Muscle layer of duodenum (tissue), 2 donors: ENCODE data around the gene DNAJC10.
"Not testable (repeated sequence)": the region's sequence is repeated elsewhere in the genome, so short reads cannot be mapped to it uniquely, and the experiment has no call there.

Experiments used
- H3K27ac ChIP-seq: one replicate; pipeline ENCODE4 v1.7.0; 2013; ENCODE audit warnings: mild to moderate bottlenecking, low read length
- H3K27me3 ChIP-seq: one replicate; pipeline ENCODE4 v1.7.0; 2013; ENCODE audit warnings: low read depth, mild to moderate bottlenecking, control low read depth, low read length
- H3K36me3 ChIP-seq, 2 donors: one replicate each; pipeline ENCODE4 v1.7.0; 2013; ENCODE audit warnings: low read length in 2 of 2, control low read depth in 1 of 2, mild to moderate bottlenecking in 1 of 2; ENCODE audit not compliant: insufficient read depth in 2 of 2, control insufficient read depth in 1 of 2
- H3K4me1 ChIP-seq, 2 donors: one replicate each; pipeline ENCODE4 v1.7.0; 2013; ENCODE audit warnings: low read length in 2 of 2, mild to moderate bottlenecking in 2 of 2, control low read depth in 1 of 2, moderate library complexity in 1 of 2; ENCODE audit not compliant: insufficient read depth in 2 of 2, control insufficient read depth in 1 of 2
- H3K4me3 ChIP-seq, 2 donors: one replicate each; pipeline ENCODE4 v1.7.0; 2013; ENCODE audit warnings: low read length in 2 of 2, low read depth in 1 of 2, mild to moderate bottlenecking in 1 of 2
- H3K9me3 ChIP-seq, 2 donors: one replicate each; pipeline ENCODE4 v1.7.0; 2013; ENCODE audit warnings: low read length in 2 of 2, control low read depth in 1 of 2, mild to moderate bottlenecking in 1 of 2; ENCODE audit not compliant: control insufficient read depth in 1 of 2
- donor health status: healthy.

Gene DNAJC10

GRCh38 chr2:182754231-182754630 is 38.2 kb downstream of the DNAJC10 start:
- no peaks in the 10 kb centered on the region for H3K9me3 ChIP-seq
- no peaks in the 10 kb centered on the region for H3K27me3 ChIP-seq
- no peaks in the 10 kb centered on the region for H3K4me1 ChIP-seq
- H3K4me3 ChIP-seq = no peak overlapping the region
- H3K36me3 ChIP-seq = peaks cover 35 to 41% of the 10 kb centered on the region in 2 donors
- H3K27ac ChIP-seq = no peak overlapping the region

- H3K9me3 ChIP-seq = no peaks in the 10 kb centered on the region
- peaks cover 22 to 34% of the 10 kb centered on the region in 2 donors for H3K36me3 ChIP-seq
- H3K27me3 ChIP-seq = no peaks in the 10 kb centered on the region
- H3K4me1 ChIP-seq = no peaks in the 10 kb centered on the region
- no peak overlapping the region for H3K4me3 ChIP-seq
- H3K27ac ChIP-seq = no peak overlapping the region
Measured at GRCh38 chr2:182758379-182758778, 42.3 kb downstream of the DNAJC10 start.

GRCh38 chr2:182761903-182762302 is 45.8 kb downstream of the DNAJC10 start:
- no peaks in the 10 kb centered on the region for H3K9me3 ChIP-seq
- H3K4me3 ChIP-seq = peak overlapping the region in 1 of 2 donors; percentile 21
- H3K36me3 ChIP-seq = peaks cover 28 to 38% of the 10 kb centered on the region in 2 donors
- no peaks in the 10 kb centered on the region for H3K27me3 ChIP-seq
- peak overlapping the region; percentile 74 for H3K27ac ChIP-seq
- no peaks in the 10 kb centered on the region for H3K4me1 ChIP-seq

- Histone ChIP-seq H3K36me3 (peaks cover 18 to 31% of the 10 kb centered on the region in 2 donors), H3K27me3 (no peaks in the 10 kb centered on the region), H3K4me3 (no peak overlapping the region), H3K9me3 (no peaks in the 10 kb centered on the region), H3K4me1 (no peaks in the 10 kb centered on the region), H3K27ac (no peak overlapping the region)
Measured at GRCh38 chr2:182763311-182763912, 47.4 kb downstream of the DNAJC10 start.

GRCh38 chr2:182766626-182767025 is 50.6 kb downstream of the DNAJC10 start:
- H3K36me3 ChIP-seq = peaks cover 4 to 16% of the 10 kb centered on the region in 2 donors
- H3K27ac ChIP-seq = no peak overlapping the region
- H3K4me1 ChIP-seq = no peaks in the 10 kb centered on the region
- H3K27me3 ChIP-seq = no peaks in the 10 kb centered on the region
- H3K9me3 ChIP-seq = no peaks in the 10 kb centered on the region
- H3K4me3 ChIP-seq = no peak overlapping the region

- no peak overlapping the region for H3K4me3 ChIP-seq
- H3K27me3 ChIP-seq = no peaks in the 10 kb centered on the region
- H3K36me3 ChIP-seq = peaks cover 4 to 16% of the 10 kb centered on the region in 2 donors
- H3K4me1 ChIP-seq = no peaks in the 10 kb centered on the region
- H3K27ac ChIP-seq = no peak overlapping the region
- no peaks in the 10 kb centered on the region for H3K9me3 ChIP-seq
Measured at GRCh38 chr2:182767578-182767977, 51.5 kb downstream of the DNAJC10 start.

- H3K36me3 ChIP-seq = peaks cover 4 to 16% of the 10 kb centered on the region in 2 donors
- H3K4me3 ChIP-seq, H3K27ac ChIP-seq, H3K9me3 ChIP-seq, H3K27me3 ChIP-seq, H3K4me1 ChIP-seq: not testable (repeated sequence)
Measured at GRCh38 chr2:182768950-182769349, 52.9 kb downstream of the DNAJC10 start.

GRCh38 chr2:182779323-182779722 is 63.3 kb downstream of the DNAJC10 start:
- H3K4me1 ChIP-seq = no peaks in the 10 kb centered on the region
- no peaks in the 10 kb centered on the region for H3K9me3 ChIP-seq
- H3K36me3 ChIP-seq = peaks cover 17 to 18% of the 10 kb centered on the region in 2 donors
- H3K4me3 ChIP-seq = no peak overlapping the region
- H3K27me3 ChIP-seq = no peaks in the 10 kb centered on the region
- H3K27ac ChIP-seq = no peak overlapping the region

- H3K27me3 ChIP-seq, H3K27ac ChIP-seq, H3K4me1 ChIP-seq, H3K4me3 ChIP-seq, H3K9me3 ChIP-seq: not testable (repeated sequence)
- peaks cover 17 to 18% of the 10 kb centered on the region in 2 donors for H3K36me3 ChIP-seq
Measured at GRCh38 chr2:182781099-182781498, 65.0 kb downstream of the DNAJC10 start.

- not testable (repeated sequence) for H3K4me1 ChIP-seq, H3K27me3 ChIP-seq, H3K9me3 ChIP-seq, H3K4me3 ChIP-seq, H3K27ac ChIP-seq
- H3K36me3 ChIP-seq = peaks cover 8 to 12% of the 10 kb centered on the region in 2 donors
Measured at GRCh38 chr2:182782686-182783085, 66.6 kb downstream of the DNAJC10 start.

- peaks cover 2 to 8% of the 10 kb centered on the region in 2 donors for H3K36me3 ChIP-seq
- peaks cover 0 to 3% of the 10 kb centered on the region in 2 donors for H3K4me1 ChIP-seq
- H3K4me3 ChIP-seq = no peak overlapping the region
- H3K27me3 ChIP-seq = no peaks in the 10 kb centered on the region
- no peaks in the 10 kb centered on the region for H3K9me3 ChIP-seq
- no peak overlapping the region for H3K27ac ChIP-seq
Measured at GRCh38 chr2:182784058-182784706, 68.1 kb downstream of the DNAJC10 start.

GRCh38 chr2:182784777-182785176 is 68.7 kb downstream of the DNAJC10 start:
- Histone ChIP-seq H3K36me3 (peaks cover 0 to 8% of the 10 kb centered on the region in 2 donors), H3K4me1 (peaks cover 0 to 3% of the 10 kb centered on the region in 2 donors), H3K27me3 (no peaks in the 10 kb centered on the region), H3K27ac (no peak overlapping the region), H3K4me3 (no peak overlapping the region), H3K9me3 (no peaks in the 10 kb centered on the region)
